Measurements from ENCODE around the gene GPATCH4. TPM values are rescaled to one million over a fixed set of nuclear protein-coding genes. Genes with fewer than 3 reads are reported as not detected.

Gene GPATCH4
- total and polyA plus RNA-seq, 2 of the 4 experiments (the other 2 are of a cell fraction) = 32.6 to 41.8 TPM

DNA sequence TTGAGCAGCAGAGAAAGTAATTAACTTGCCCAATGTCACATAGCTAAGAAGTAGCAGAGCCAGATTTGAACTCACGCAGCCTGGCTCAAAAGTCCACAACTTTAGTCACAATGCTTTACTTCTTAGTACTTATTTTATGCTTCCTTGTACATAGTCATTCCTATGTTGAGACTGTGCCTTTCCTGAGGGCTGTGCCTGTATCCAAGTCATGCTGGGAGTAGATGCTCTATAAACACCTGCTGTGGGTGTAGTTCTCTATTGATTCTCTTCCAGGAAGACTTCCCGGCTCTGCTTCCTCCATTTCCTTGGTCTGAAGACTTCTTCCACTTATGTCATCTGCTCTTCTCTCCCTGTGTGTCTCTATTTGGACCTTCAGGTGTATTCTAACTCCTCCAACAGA is 45.6 kb downstream of the GPATCH4 start:
- no CpG with 5 or more reads among the region's 2 CpGs for WGBS, 2 experiments (ENCODE audit: extremely low coverage in 2 of 2, insufficient read length in 1 of 2)
- POLR2A ChIA-PET (ENCODE audit: unreplicated experiment) = no interaction called here
- no TSS peak for BruUV-seq (replicated peaks)

More for the DNA sequence above, 45.6 kb downstream of the GPATCH4 start:
- Histone ChIP-seq H2BK15ac (ENCODE audit: low read depth, low read length) (no peak overlapping the region), H3K23ac (ENCODE audit: low read depth, low read length) (no peak overlapping the region), H2BK5ac (ENCODE audit: low read depth, low read length, poor library complexity, severe bottlenecking) (no peak overlapping the region), H2AK9ac (replicated peaks; ENCODE audit: low read depth, low read length, poor library complexity) (no peak overlapping the region), H3K4me1 (ENCODE audit: control insufficient read depth, insufficient read depth, low read length) (peaks cover 1% of the 10 kb centered on the region; the same call in 1 of the 2 replicates), H3K14ac (replicated peaks; ENCODE audit: low read depth, low read length) (no peak overlapping the region), H2AFZ (replicated peaks; ENCODE audit: low read length, poor library complexity) (no peak overlapping the region), H3K4me2 (ENCODE audit: low read depth, low read length) (no peak overlapping the region), H3K18ac (ENCODE audit: low read depth, low read length) (no peak overlapping the region), H4K8ac (ENCODE audit: low read depth in 2 of 2, low read length in 2 of 2) (no peak overlapping the region), H3K9me1 (ENCODE audit: insufficient read depth, low read length) (peaks cover 8% of the 10 kb centered on the region), H4K20me1 (ENCODE audit: insufficient read depth, low read length) (no peaks in the 10 kb centered on the region), H2BK20ac (ENCODE audit: low read depth, low read length) (no peak overlapping the region), H3K56ac (ENCODE audit: extremely low read depth, insufficient read depth, low read length) (no peak overlapping the region), H2AK5ac (ENCODE audit: low read depth, low read length) (no peak overlapping the region), H2BK120ac (ENCODE audit: low read depth, low read length) (no peak overlapping the region), H3K79me1 (ENCODE audit: low read depth in 1 of 2, low read length in 2 of 2) (peaks cover 0 to 22% of the 10 kb centered on the region in 2 experiments; a peak in 2 of 4 replicates), H3K4me3 (ENCODE audit: insufficient read depth, low read depth, low read length) (no peak overlapping the region), H3K27ac (ENCODE audit: insufficient read depth, low read length) (no peak overlapping the region), H3K4ac (ENCODE audit: low read depth, low read length) (no peak overlapping the region), H3K27me3 (ENCODE audit: control insufficient read depth, insufficient read depth, low read length) (no peaks in the 10 kb centered on the region), H4K91ac (ENCODE audit: insufficient read depth, low read depth, low read length) (no peak overlapping the region), H3K9ac (ENCODE audit: low read depth, low read length) (no peak overlapping the region), H3K36me3 (ENCODE audit: control insufficient read depth, insufficient read depth, low read length) (peaks cover 8% of the 10 kb centered on the region), H3K9me3 (ENCODE audit: control insufficient read depth, insufficient read depth, low read length) (no peaks in the 10 kb centered on the region), H4K5ac (ENCODE audit: low read depth, low read length) (no peak overlapping the region)
- TF ChIP-seq POLR2A (IDR thresholded peaks at IDR 0.05; ENCODE audit: low read depth, low read length) (no peak), RFX5 (IDR thresholded peaks at IDR 0.05; ENCODE audit: low read depth, low read length) (no peak), RAD21 (IDR thresholded peaks at IDR 0.05; ENCODE audit: low read length) (no peak), SMC3 (IDR thresholded peaks at IDR 0.05; ENCODE audit: low read depth, low read length) (no peak)
- TF ChIP-seq, protein P1, sequence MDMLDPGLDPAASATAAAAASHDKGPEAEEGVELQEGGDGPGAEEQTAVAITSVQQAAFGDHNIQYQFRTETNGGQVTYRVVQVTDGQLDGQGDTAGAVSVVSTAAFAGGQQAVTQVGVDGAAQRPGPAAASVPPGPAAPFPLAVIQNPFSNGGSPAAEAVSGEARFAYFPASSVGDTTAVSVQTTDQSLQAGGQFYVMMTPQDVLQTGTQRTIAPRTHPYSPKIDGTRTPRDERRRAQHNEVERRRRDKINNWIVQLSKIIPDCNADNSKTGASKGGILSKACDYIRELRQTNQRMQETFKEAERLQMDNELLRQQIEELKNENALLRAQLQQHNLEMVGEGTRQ (IDR thresholded peaks at IDR 0.05; ENCODE audit: low read depth, low read length) = no peak
- in situ Hi-C loops (cut with MboI; ENCODE audit: low sequenced_read_pairs) = no loop called here
- dilution Hi-C loops (cut with HindIII; ENCODE audit: low sequenced_read_pairs, unreplicated experiment) = no loop called here
- intact Hi-C loops (cut with micrococcal nuclease) = no loop called here
- DNase-seq (no peak), ATAC-seq (ENCODE audit: low read depth) (no peak)
- CTCF ChIA-PET = interaction anchor here (0.6 kb wide), 1 partner anchor 1294 kb away, joined by 3 read pairs; no protein-coding TSS in a partner anchor

Measured in IMR-90 (cell line).